T47D (cell line): Measurements from ENCODE around the gene FALEC.

Experiments
- DNase-seq, 2 experiments: peaks; one replicate each; pipeline versions ENCODE4 v3.0.0 to v3.0.0-alpha.2; 2011 to 2012; ENCODE audit warnings: low read depth in 1 of 2, low spot score in 1 of 2
- JUND ChIP-seq: IDR thresholded peaks from 2 replicates; pipeline ENCODE4 v1.6.1; 2012; ENCODE audit warnings: low read depth
- in situ Hi-C: cut with HindIII; loops from 2 replicates; pipeline ENCODE4 v1.10.0; 2016; ENCODE audit warnings: low sequenced_read_pairs, low pct_unique_long_range_greater_than_20kb

FALEC gene

GRCh38 chr1:150551784-150552127, 36.2 kb downstream of the FALEC start:
- in situ Hi-C loops: no loop called here
- TF ChIP-seq JUND: no peak
- DNase-seq: no peak

- no peak for DNase-seq
- TF ChIP-seq JUND: no peak
- in situ Hi-C loops: no loop called here
These were observed 36.8 kb downstream of the FALEC start for GRCh38 chr1:150552128-150552910.

GRCh38 chr1:150552911-150553289, 37.3 kb downstream of the FALEC start:
- TF ChIP-seq JUND: no peak
- no peak for DNase-seq
- in situ Hi-C loops: no loop called here

GRCh38 chr1:150553392-150554085, 38.0 kb downstream of the FALEC start:
- in situ Hi-C loops: no loop called here
- no peak for TF ChIP-seq JUND
- DNase-seq: no peak

- in situ Hi-C loops: no loop called here
These were observed 38.5 kb downstream of the FALEC start for GRCh38 chr1:150554086-150554452.

GRCh38 chr1:150555198-150555970, 39.8 kb downstream of the FALEC start:
- TF ChIP-seq JUND: no peak
- no peak for DNase-seq
- in situ Hi-C loops: no loop called here

More at GRCh38 chr1:150554086-150554452, 38.5 kb downstream of the FALEC start:
- no peak for DNase-seq
- no peak for TF ChIP-seq JUND

- TF ChIP-seq JUND: no peak
- DNase-seq: no peak
- in situ Hi-C loops: no loop called here
These were observed 40.7 kb downstream of the FALEC start for GRCh38 chr1:150555971-150556865.

GRCh38 chr1:150557065-150557600, 41.6 kb downstream of the FALEC start:
- DNase-seq: no peak
- TF ChIP-seq JUND: no peak
- in situ Hi-C loops: no loop called here

GRCh38 chr1:150557813-150558212, 42.3 kb downstream of the FALEC start:
- DNase-seq: no peak
- in situ Hi-C loops: no loop called here
- no peak for TF ChIP-seq JUND

- TF ChIP-seq JUND: no peak
- no peak for DNase-seq
- in situ Hi-C loops: no loop called here
These were observed 42.8 kb downstream of the FALEC start for GRCh38 chr1:150558303-150558704.

- no peak for DNase-seq
- no peak for TF ChIP-seq JUND
- in situ Hi-C loops: no loop called here
These were observed 43.5 kb downstream of the FALEC start for GRCh38 chr1:150558761-150559655.
